ENCODE measurements around the gene CYP4V2. TPM values are rescaled to one million over a fixed set of nuclear protein-coding genes. Genes with fewer than 3 reads are reported as not detected.

Gene CYP4V2
- total RNA-seq, 3 donors from 2014 or later: 28.2 to 40.8 (median 36.6) TPM

- Histone ChIP-seq H3K27ac (no peak overlapping the region), H3K4me1 (no peaks in the 10 kb centered on the region), H3K4me3 (no peak overlapping the region), H3K36me3 (no peaks in the 10 kb centered on the region), H3K27me3 (no peaks in the 10 kb centered on the region), H3K9me3 (peaks cover 6 to 17% of the 10 kb centered on the region in 2 donors)
- TF ChIP-seq POLR2A (IDR thresholded peaks at IDR 0.05) (no peak), POLR2AphosphoS5 (IDR thresholded peaks at IDR 0.05) (no peak)
- TF ChIP-seq, protein P1, sequence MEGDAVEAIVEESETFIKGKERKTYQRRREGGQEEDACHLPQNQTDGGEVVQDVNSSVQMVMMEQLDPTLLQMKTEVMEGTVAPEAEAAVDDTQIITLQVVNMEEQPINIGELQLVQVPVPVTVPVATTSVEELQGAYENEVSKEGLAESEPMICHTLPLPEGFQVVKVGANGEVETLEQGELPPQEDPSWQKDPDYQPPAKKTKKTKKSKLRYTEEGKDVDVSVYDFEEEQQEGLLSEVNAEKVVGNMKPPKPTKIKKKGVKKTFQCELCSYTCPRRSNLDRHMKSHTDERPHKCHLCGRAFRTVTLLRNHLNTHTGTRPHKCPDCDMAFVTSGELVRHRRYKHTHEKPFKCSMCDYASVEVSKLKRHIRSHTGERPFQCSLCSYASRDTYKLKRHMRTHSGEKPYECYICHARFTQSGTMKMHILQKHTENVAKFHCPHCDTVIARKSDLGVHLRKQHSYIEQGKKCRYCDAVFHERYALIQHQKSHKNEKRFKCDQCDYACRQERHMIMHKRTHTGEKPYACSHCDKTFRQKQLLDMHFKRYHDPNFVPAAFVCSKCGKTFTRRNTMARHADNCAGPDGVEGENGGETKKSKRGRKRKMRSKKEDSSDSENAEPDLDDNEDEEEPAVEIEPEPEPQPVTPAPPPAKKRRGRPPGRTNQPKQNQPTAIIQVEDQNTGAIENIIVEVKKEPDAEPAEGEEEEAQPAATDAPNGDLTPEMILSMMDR (IDR thresholded peaks at IDR 0.05): no peak
- intact Hi-C loops (cut with DNase I; ENCODE audit: low total_unique reads): no loop called here
- no peak for DNase-seq (ENCODE audit: low spot score in 2 of 2)
Observed at GRCh38 chr4:186227744-186228513, 36.6 kb downstream of the CYP4V2 start.

- intact Hi-C loops (cut with DNase I; ENCODE audit: low total_unique reads): no loop called here
Observed at GRCh38 chr4:186228514-186228894, 37.1 kb downstream of the CYP4V2 start.

DNA sequence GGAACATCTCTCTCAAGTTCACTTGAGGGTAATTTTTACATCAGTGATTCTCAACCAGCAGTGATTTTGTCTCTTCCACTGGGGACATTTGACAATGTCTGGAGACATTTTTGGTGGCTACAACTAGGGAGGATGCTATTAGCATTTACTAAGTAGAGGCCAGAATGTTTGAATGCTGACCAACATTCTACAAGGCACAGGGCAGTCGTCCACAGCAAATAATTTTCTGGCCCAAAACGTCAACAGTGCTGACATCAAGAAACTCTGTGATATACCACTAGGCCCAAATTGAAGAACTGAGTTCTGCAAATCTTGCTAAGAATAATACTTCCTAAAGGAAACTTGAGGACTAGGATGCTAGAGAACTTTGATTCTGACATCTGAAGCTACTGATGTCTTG lies 43.0 kb downstream of the CYP4V2 start:
- H3K4me1 ChIP-seq: no peaks in the 10 kb centered on the region
- no peak for TF ChIP-seq POLR2A (IDR thresholded peaks at IDR 0.05)
- no peak for TF ChIP-seq POLR2AphosphoS5 (IDR thresholded peaks at IDR 0.05)
- TF ChIP-seq, protein P1 (IDR thresholded peaks at IDR 0.05): no peak
- intact Hi-C loops (cut with DNase I; ENCODE audit: low total_unique reads): no loop called here
- no peaks in the 10 kb centered on the region for H3K27me3 ChIP-seq
- no peaks in the 10 kb centered on the region for H3K9me3 ChIP-seq
- H3K4me3 ChIP-seq: no peak overlapping the region
- DNase-seq (ENCODE audit: low spot score in 2 of 2): no peak
- H3K27ac ChIP-seq: no peak overlapping the region
- no peaks in the 10 kb centered on the region for H3K36me3 ChIP-seq

More at GRCh38 chr4:186228514-186228894, 37.1 kb downstream of the CYP4V2 start:
- no peak for DNase-seq (ENCODE audit: low spot score in 2 of 2)
- Histone ChIP-seq H3K27me3 (no peaks in the 10 kb centered on the region), H3K4me3 (no peak overlapping the region), H3K27ac (no peak overlapping the region), H3K9me3 (peaks cover 6 to 17% of the 10 kb centered on the region in 2 donors), H3K36me3 (no peaks in the 10 kb centered on the region), H3K4me1 (no peaks in the 10 kb centered on the region)
- TF ChIP-seq, protein P1 (IDR thresholded peaks at IDR 0.05): no peak
- no peak for TF ChIP-seq POLR2A (IDR thresholded peaks at IDR 0.05)
- TF ChIP-seq POLR2AphosphoS5 (IDR thresholded peaks at IDR 0.05): no peak

- Histone ChIP-seq H3K4me3 (no peak overlapping the region), H3K27ac (no peak overlapping the region), H3K9me3 (no peaks in the 10 kb centered on the region), H3K36me3 (no peaks in the 10 kb centered on the region), H3K27me3 (no peaks in the 10 kb centered on the region), H3K4me1 (no peaks in the 10 kb centered on the region)
- no peak for DNase-seq (ENCODE audit: low spot score in 2 of 2)
- TF ChIP-seq POLR2AphosphoS5 (IDR thresholded peaks at IDR 0.05) (no peak), POLR2A (IDR thresholded peaks at IDR 0.05) (no peak)
- TF ChIP-seq, protein P1 (IDR thresholded peaks at IDR 0.05): no peak
- intact Hi-C loops (cut with DNase I; ENCODE audit: low total_unique reads): no loop called here
Observed at GRCh38 chr4:186236126-186236525, 44.8 kb downstream of the CYP4V2 start.

DNA sequence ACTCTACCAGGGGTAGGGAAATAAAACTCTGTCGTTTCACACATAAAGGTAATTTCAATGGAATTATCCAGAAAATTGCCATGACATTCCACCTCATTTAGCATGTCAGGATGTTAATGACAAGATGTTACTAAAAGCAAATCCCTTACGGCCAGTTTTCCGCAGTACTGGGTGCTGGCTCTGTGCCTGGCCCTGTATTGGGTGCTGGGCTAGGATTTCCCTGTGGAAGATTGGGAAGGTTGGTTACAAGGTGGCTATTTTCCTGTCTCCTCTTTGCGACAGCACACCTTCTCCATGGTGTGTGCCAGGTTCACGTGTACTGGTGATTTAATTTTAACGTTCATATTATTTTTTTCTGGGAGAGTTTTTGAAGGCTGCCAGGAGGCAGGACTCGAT lies 49.1 kb downstream of the CYP4V2 start:
- Histone ChIP-seq H3K27ac (no peak overlapping the region), H3K4me1 (no peaks in the 10 kb centered on the region), H3K4me3 (no peak overlapping the region), H3K27me3 (no peaks in the 10 kb centered on the region), H3K36me3 (no peaks in the 10 kb centered on the region), H3K9me3 (no peaks in the 10 kb centered on the region)
- TF ChIP-seq POLR2AphosphoS5 (IDR thresholded peaks at IDR 0.05) (no peak), POLR2A (IDR thresholded peaks at IDR 0.05) (no peak)
- TF ChIP-seq, protein P1 (IDR thresholded peaks at IDR 0.05): no peak
- intact Hi-C loops (cut with DNase I; ENCODE audit: low total_unique reads): no loop called here
- no peak for DNase-seq (ENCODE audit: low spot score in 2 of 2)
